GM12878 (cell line): Measurements from ENCODE around the gene MCOLN1.
A peak's percentile ranks its signal among the peaks of the same experiment; 100 is the strongest.

Source experiments
- BMI1 ChIP-seq: fragments of 450-650 bp; IDR thresholded peaks from 2 replicates; pipeline ENCODE4 v1.6.1; 2016; ENCODE audit warnings: mild to moderate bottlenecking, moderate library complexity, borderline replicate concordance
- CREB1 ChIP-seq: IDR thresholded peaks from 2 replicates; pipeline ENCODE4 v1.6.1; 2012; ENCODE audit warnings: low read depth, mild to moderate bottlenecking, inconsistent platforms
- CTCF ChIP-seq, 3 experiments: IDR thresholded peaks in 2 of 3; conservative IDR thresholded peaks in 1 of 3; 2 replicates each; pipeline ENCODE4 v1.5.1; 2011; ENCODE audit warnings: low read depth in 3 of 3, low read length in 3 of 3, mild to moderate bottlenecking in 3 of 3, control low read depth in 2 of 3, moderate library complexity in 2 of 3, inconsistent platforms in 1 of 3, mixed read lengths in 1 of 3; ENCODE audit not compliant: control insufficient read depth in 2 of 3, insufficient read depth in 1 of 3; ENCODE audit errors: extremely low read depth in 1 of 3
- EED ChIP-seq: sonication (generic); IDR thresholded peaks from 2 replicates; pipeline ENCODE4 v1.6.1; 2016; ENCODE audit warnings: antibody characterized with exemption, low read depth
- EP300 ChIP-seq, 2 experiments: fragments of 150-350 bp in 1 of 2; IDR thresholded peaks; 2 replicates each; pipeline ENCODE4 v1.6.1; 2011 to 2012; ENCODE audit warnings: low read depth in 2 of 2, low read length in 2 of 2, borderline replicate concordance in 1 of 2, improper control_type of control experiment in 1 of 2, inconsistent platforms in 1 of 2; ENCODE audit not compliant: control insufficient read depth in 1 of 2
- MTA2 ChIP-seq: fragments of 450-650 bp; IDR thresholded peaks from 2 replicates; pipeline ENCODE4 v1.6.1; 2016; ENCODE audit warnings: low read depth, mild to moderate bottlenecking, moderate library complexity
- POLR2A ChIP-seq: IDR thresholded peaks from 2 replicates; pipeline ENCODE4 v1.6.1; 2011; ENCODE audit warnings: low read depth, mild to moderate bottlenecking, low read length
- RCOR1 ChIP-seq: conservative IDR thresholded peaks from 2 replicates; pipeline ENCODE4 v1.6.1; 2012; ENCODE audit warnings: low read depth, low read length, improper control_type of control experiment
- SMAD5 ChIP-seq: IDR thresholded peaks from 2 replicates; pipeline ENCODE4 v1.6.1; 2016; ENCODE audit warnings: antibody characterized with exemption, low read depth
- SRF ChIP-seq, 2 experiments: IDR thresholded peaks; 2 replicates each; pipeline ENCODE4 v1.6.1; 2011; ENCODE audit warnings: low read depth in 2 of 2, low read length in 2 of 2, mild to moderate bottlenecking in 1 of 2, moderate library complexity in 1 of 2
- YY1 ChIP-seq: IDR thresholded peaks from 2 replicates; pipeline ENCODE4 v1.6.1; 2011; ENCODE audit warnings: low read depth, mild to moderate bottlenecking, low read length
- ZNF274 ChIP-seq: IDR thresholded peaks from one replicate; pipeline ENCODE4 v1.8.0; 2011; ENCODE audit not compliant: insufficient read length, insufficient read depth

GRCh38 chr19:7515645-7516151 is 6.7 kb upstream of the MCOLN1 start, which contains the start of gene ZNF358:
- TF ChIP-seq EED (no peak), POLR2A (no peak), CTCF (IDR thresholded peaks at IDR 0.05 in 2 of 3, conservative IDR thresholded peaks at IDR 0.05 in 1 of 3; ENCODE audit: control insufficient read depth in 2 of 3, extremely low read depth in 1 of 3, insufficient read depth in 1 of 3, low read depth in 3 of 3, low read length in 3 of 3) (no peak), SRF (IDR thresholded peaks at IDR 0.05; ENCODE audit: low read depth in 2 of 2, low read length in 2 of 2) (0 out of 4 replicates have a peak, but pooled peaks of 1 of the 2 experiments have one; percentile 14), MTA2 (no peak), EP300 (IDR thresholded peaks at IDR 0.05; ENCODE audit: borderline replicate concordance in 1 of 2, control insufficient read depth in 1 of 2, low read depth in 2 of 2, low read length in 2 of 2) (no peak), YY1 (peak; percentile 96), RCOR1 (no peak), BMI1 (no peak), CREB1 (no peak), ZNF274 (no peak), SMAD5 (no peak)
